Bronchial epithelial cell (primary cell): ENCODE data around the gene PATL1. TPM values are rescaled to one million over a fixed set of nuclear protein-coding genes. Genes with fewer than 3 reads are reported as not detected.

ENCODE experiments used
- total RNA-seq: library from RNA; depleted of rRNA; stranded (reverse); fragments of >200 nt; gene quantifications from 2 replicates; pipeline ENCODE4 v1.2.1, GENCODE V29; 2014

PATL1 gene
- total RNA-seq, 1 donor from 2014 or later = 3.7 TPM

Other genes with a start within 250 kb of the PATL1 start
- not detected in 2 replicates for gene OR5A2, start 242.6 kb downstream of the PATL1 start, total RNA-seq
- not detected in 2 replicates for gene OR5A1, start 232.6 kb downstream of the PATL1 start, total RNA-seq
- not detected in 2 replicates for gene OR4D6, start 212.1 kb downstream of the PATL1 start, total RNA-seq
- not detected in 2 replicates for gene OR4D10, start 195.7 kb downstream of the PATL1 start, total RNA-seq
- gene OR4D11, start 165.5 kb downstream of the PATL1 start, total RNA-seq = not detected in 2 replicates
- gene OR4D9, start 157.5 kb downstream of the PATL1 start, total RNA-seq = not detected in 2 replicates
- gene OSBP, start 53.3 kb downstream of the PATL1 start, total RNA-seq = 32.1 and 36.6 TPM in 2 replicates
- gene OR10V1, start 44.8 kb upstream of the PATL1 start, total RNA-seq = not detected in 2 replicates
- gene STX3, start 86.3 kb upstream of the PATL1 start, total RNA-seq = 53.3 and 53.4 TPM in 2 replicates
- gene MRPL16, start 141.7 kb upstream of the PATL1 start, total RNA-seq = 17.4 and 23.3 TPM in 2 replicates
- gene CBLIF, start 176.5 kb upstream of the PATL1 start, total RNA-seq = not detected in 2 replicates
- 4.2 and 27.4 TPM in 2 replicates for gene TCN1, start 197.4 kb upstream of the PATL1 start, total RNA-seq
- gene OOSP3, start 209.7 kb upstream of the PATL1 start, total RNA-seq = not detected in 2 replicates